SK-N-SH (cell line): Measurements from ENCODE around the gene CLDN3. TPM values are rescaled to one million over a fixed set of nuclear protein-coding genes. Genes with fewer than 3 reads are reported as not detected.

ENCODE experiments used
- CTCF ChIA-PET: fragments of 300-600, 350-600 bp; formaldehyde crosslinking; extraction: SDS; loops from one replicate; lab custom pipeline; 2021; lab: Yijun Ruan, JAX
- POLR2A ChIA-PET: fragments of 350-600 bp; sonication (Branson Sonifier 250); formaldehyde crosslinking; extraction: SDS; loops from one replicate; lab custom pipeline; 2020; ENCODE audit warnings: antibody characterized with exemption, inconsistent platforms; lab: Yijun Ruan, JAX
- DNase-seq: peaks from one replicate; pipeline ENCODE4 v3.0.0; 2012
- H2AFZ ChIP-seq: fragments of 200-600 bp; sonication (generic); 2 replicates; pipeline ENCODE4 v1.8.1; 2016; ENCODE audit warnings: antibody characterized with exemption, mild to moderate bottlenecking, low read depth
- H3F3A ChIP-seq: fragments of 200-600 bp; sonication (generic); replicated peaks from 2 replicates; pipeline ENCODE3; 2016; ENCODE audit warnings: antibody characterized with exemption, mild to moderate bottlenecking; ENCODE audit not compliant: insufficient read depth
- H3K27ac ChIP-seq, 2 experiments: fragments of 200-500 bp in 1 of 2; fragments of 200-600 bp in 1 of 2; sonication (Bioruptor generic) in 1 of 2; sonication (generic), shearing (Covaris generic) in 1 of 2; 2 replicates each; pipeline versions ENCODE4 v1.5.1 to v1.6.1; 2014 to 2016; ENCODE audit warnings: low read depth in 2 of 2, inconsistent platforms in 1 of 2, low read length in 1 of 2, mild to moderate bottlenecking in 1 of 2, mixed read lengths in 1 of 2
- H3K27me3 ChIP-seq: fragments of 200-600 bp; sonication (generic), shearing (Covaris generic); 2 replicates; pipeline ENCODE4 v1.6.1; 2016; ENCODE audit warnings: mixed run types; ENCODE audit not compliant: insufficient read depth
- H3K36me3 ChIP-seq, 2 experiments: fragments of 200-500 bp in 1 of 2; fragments of 200-600 bp in 1 of 2; sonication (Bioruptor generic) in 1 of 2; sonication (generic) in 1 of 2; replicated peaks in 1 of 2; 2 replicates each; pipeline versions ENCODE3 to v1.5.1; 2014 to 2016; ENCODE audit warnings: low read length in 1 of 2, mild to moderate bottlenecking in 1 of 2; ENCODE audit not compliant: insufficient read depth in 2 of 2, control insufficient read depth in 1 of 2
- H3K4me1 ChIP-seq, 2 experiments: fragments of 200-500 bp in 1 of 2; fragments of 200-600 bp in 1 of 2; sonication (Bioruptor generic) in 1 of 2; sonication (generic), shearing (Covaris generic) in 1 of 2; 2 replicates each; pipeline versions ENCODE4 v1.5.1 to v1.6.1; 2014 to 2016; ENCODE audit warnings: low read depth in 1 of 2, low read length in 1 of 2, mixed run types in 1 of 2; ENCODE audit not compliant: insufficient read depth in 2 of 2, control insufficient read depth in 1 of 2
- H3K4me2 ChIP-seq: fragments of 200-600 bp; sonication (generic), shearing (Covaris generic); 2 replicates; pipeline ENCODE4 v1.6.1; 2017; ENCODE audit warnings: mixed run types
- H3K4me3 ChIP-seq, 2 experiments: fragments of 200-500 bp in 1 of 2; fragments of 200-600 bp in 1 of 2; sonication (Bioruptor generic) in 1 of 2; sonication (generic), shearing (Covaris generic) in 1 of 2; 2 replicates each; pipeline versions ENCODE4 v1.5.1 to v1.8.1; 2014 to 2016; ENCODE audit warnings: low read depth in 2 of 2, inconsistent platforms in 1 of 2, low read length in 1 of 2, mild to moderate bottlenecking in 1 of 2, mixed read lengths in 1 of 2, moderate library complexity in 1 of 2
- H3K79me2 ChIP-seq: fragments of 200-600 bp; sonication (generic); 2 replicates; pipeline ENCODE4 v1.8.1; 2017; ENCODE audit warnings: mild to moderate bottlenecking; ENCODE audit not compliant: insufficient read depth
- H3K9ac ChIP-seq: fragments of 200-600 bp; sonication (generic); 2 replicates; pipeline ENCODE4 v1.6.1; 2017; ENCODE audit warnings: mixed run types
- H3K9me2 ChIP-seq: fragments of 200-600 bp; sonication (generic); 2 replicates; pipeline ENCODE4 v1.6.1; 2017; ENCODE audit warnings: mixed run types
- H3K9me3 ChIP-seq: fragments of 200-600 bp; sonication (generic); 2 replicates; pipeline ENCODE4 v1.6.1; 2017; ENCODE audit warnings: mixed run types, mild to moderate bottlenecking, moderate library complexity
- H4K20me1 ChIP-seq: fragments of 200-600 bp; sonication (generic); 2 replicates; pipeline ENCODE4 v1.6.1; 2017; ENCODE audit warnings: mild to moderate bottlenecking, mixed run types; ENCODE audit not compliant: insufficient read depth
- CTCF ChIP-seq: fragments of 200-600 bp; sonication (generic); IDR thresholded peaks from 2 replicates; pipeline ENCODE4 v1.6.1; 2017; ENCODE audit warnings: antibody characterized with exemption, mild to moderate bottlenecking, moderate library complexity
- EP300 ChIP-seq, 2 experiments: IDR thresholded peaks; 2 replicates each; pipeline versions ENCODE4 v1.4.0 to v1.6.1; 2012; ENCODE audit warnings: borderline replicate concordance in 1 of 2, low read depth in 1 of 2, low read length in 1 of 2
- EZH2phosphoT487 ChIP-seq: fragments of 200-600 bp; sonication (generic); IDR thresholded peaks from 2 replicates; pipeline ENCODE4 v1.6.1; 2017; ENCODE audit warnings: low read depth, mixed run types, mild to moderate bottlenecking, antibody characterized with exemption, moderate library complexity, borderline replicate concordance
- FOSL2 ChIP-seq: IDR thresholded peaks from 2 replicates; pipeline ENCODE4 v1.4.0; 2012; ENCODE audit warnings: low read depth, mild to moderate bottlenecking, moderate library complexity, borderline replicate concordance
- GABPA ChIP-seq: IDR thresholded peaks from 2 replicates; pipeline ENCODE4 v1.4.0; 2012; ENCODE audit warnings: low read depth, mild to moderate bottlenecking
- GATA2 ChIP-seq: sonication (generic); formaldehyde crosslinking; IDR thresholded peaks from 2 replicates; pipeline ENCODE4 v1.5.0; 2020; ENCODE audit warnings: mild to moderate bottlenecking, missing genetic modification reagents
- MAX ChIP-seq: IDR thresholded peaks from 2 replicates; pipeline ENCODE4 v1.4.0; 2012; ENCODE audit warnings: low read depth
- MEF2A ChIP-seq: IDR thresholded peaks from 2 replicates; pipeline ENCODE4 v1.4.0; 2012; ENCODE audit warnings: low read depth, borderline replicate concordance
- MXI1 ChIP-seq: IDR thresholded peaks from 2 replicates; pipeline ENCODE4 v1.6.1; 2012; ENCODE audit warnings: mild to moderate bottlenecking, low read depth, low read length, improper control_type of control experiment
- PBX3 ChIP-seq: IDR thresholded peaks from 2 replicates; pipeline ENCODE4; 2012
- REST ChIP-seq: IDR thresholded peaks from 2 replicates; pipeline ENCODE4 v1.6.1; 2012; ENCODE audit warnings: mild to moderate bottlenecking, low read depth, low read length, moderate library complexity
- SIN3A ChIP-seq: IDR thresholded peaks from 2 replicates; pipeline ENCODE4 v1.6.1; 2012; ENCODE audit warnings: low read depth, mild to moderate bottlenecking, low read length, moderate library complexity, borderline replicate concordance
- TAF1 ChIP-seq: IDR thresholded peaks from 2 replicates; pipeline ENCODE4 v1.6.1; 2012; ENCODE audit warnings: low read depth, mild to moderate bottlenecking, low read length, moderate library complexity, borderline replicate concordance
- TEAD4 ChIP-seq: IDR thresholded peaks from 2 replicates; pipeline ENCODE4 v1.4.0; 2012; ENCODE audit warnings: mild to moderate bottlenecking, borderline replicate concordance; ENCODE audit not compliant: insufficient read depth
- USF2 ChIP-seq: fragments of 150-350 bp; IDR thresholded peaks from 2 replicates; pipeline ENCODE4 v1.6.1; 2017; ENCODE audit warnings: antibody characterized with exemption, low read length, low read depth, borderline replicate concordance
- ZBTB33 ChIP-seq: IDR thresholded peaks from 2 replicates; pipeline ENCODE4 v1.4.0; 2012; ENCODE audit warnings: low read depth, borderline replicate concordance
- WGBS: methylation state at CpG from one replicate; pipeline ENCODE4 v1.1.6; 2017; ENCODE audit warnings: low lambda C conversion rate; 5-methylcytosine and 5-hydroxymethylcytosine counted together
- polyA plus RNA-seq, 3 experiments: library from polyadenylated mRNA; depleted of rRNA; stranded (reverse); fragments of >200 nt; gene quantifications; 2 replicates each; pipeline ENCODE4 v1.2.3, GENCODE V29; 2012

The CLDN3 gene
- polyA plus RNA-seq, 1 of the 3 experiments (the other 2 are of a cell fraction): 0.08 TPM

- Histone ChIP-seq H3K4me1 (no peaks in the 10 kb centered on the region), H3K79me2 (no peaks in the 10 kb centered on the region), H3K27me3 (no peaks in the 10 kb centered on the region), H3K4me2 (no peak overlapping the region), H3K27ac (no peak overlapping the region), H3K9me2 (no peaks in the 10 kb centered on the region), H2AFZ (no peak overlapping the region), H3K9ac (no peak overlapping the region), H3K36me3 (no peaks in the 10 kb centered on the region), H3K4me3 (no peak overlapping the region), H3K9me3 (no peaks in the 10 kb centered on the region), H3F3A (peaks cover 6% of the 10 kb centered on the region), H4K20me1 (no peaks in the 10 kb centered on the region)
- POLR2A ChIA-PET: interaction anchor here (1.2 kb wide), 1 partner anchor 11 kb away, joined by 3 read pairs; the partner anchor contains the start of gene ABHD11
- DNase-seq: no peak
- no peak for TF ChIP-seq EZH2phosphoT487
- CTCF ChIA-PET: interaction anchor here (1.0 to 12.8 kb wide), 4 partner anchors 60 to 120 kb away, joined by 4 to 272 read pairs (median 6); no protein-coding TSS in a partner anchor
- WGBS: 70% methylated on average over 3 of the region's 3 CpGs
Observed at GRCh38 chr7:73727952-73728351, 42.1 kb downstream of the CLDN3 start.

- 68% methylated on average over 1 of the region's 1 CpG for WGBS
- no peaks in the 10 kb centered on the region for H4K20me1 ChIP-seq
- CTCF ChIA-PET: interaction anchor here (0.6 to 8.6 kb wide), 35 partner anchors 9 to 308 kb away, joined by 3 to 326 read pairs (median 7); partner anchors contain the start of genes ABHD11, METTL27 and VPS37D
- no peak for TF ChIP-seq PBX3
- TF ChIP-seq REST: no peak
- no peak for TF ChIP-seq MEF2A
- TF ChIP-seq CTCF: no peak
- TF ChIP-seq MXI1: no peak
- TF ChIP-seq EP300 (IDR thresholded peaks at IDR 0.05; ENCODE audit: borderline replicate concordance in 1 of 2, low read depth in 1 of 2, low read length in 1 of 2): no peak
- TF ChIP-seq TEAD4: no peak
- no peak for TF ChIP-seq SIN3A
- TF ChIP-seq GABPA: no peak
- no peak for TF ChIP-seq USF2
- TF ChIP-seq EZH2phosphoT487: no peak
- TF ChIP-seq GATA2: no peak
- no peak for TF ChIP-seq TAF1
- no peak for TF ChIP-seq FOSL2
- no peak for TF ChIP-seq ZBTB33
- TF ChIP-seq MAX: no peak
Observed at GRCh38 chr7:73726083-73726466, 44.0 kb downstream of the CLDN3 start.

More at GRCh38 chr7:73726083-73726466, 44.0 kb downstream of the CLDN3 start:
- POLR2A ChIA-PET: interaction anchor here (0.6 to 1.0 kb wide), 3 partner anchors 58 to 119 kb away, joined by 3 to 4 read pairs (median 3); no protein-coding TSS in a partner anchor
- H3K9ac ChIP-seq: no peak overlapping the region
- no peaks in the 10 kb centered on the region for H3K79me2 ChIP-seq
- H3K4me1 ChIP-seq: peaks cover 5 to 8% of the 10 kb centered on the region in 2 experiments; a peak in 2 of 4 replicates
- H3K9me3 ChIP-seq: no peaks in the 10 kb centered on the region
- H3K27me3 ChIP-seq: no peaks in the 10 kb centered on the region
- DNase-seq: no peak
- H3K4me2 ChIP-seq: no peak overlapping the region
- no peaks in the 10 kb centered on the region for H3K9me2 ChIP-seq
- no peak overlapping the region for H3K27ac ChIP-seq
- H2AFZ ChIP-seq: no peak overlapping the region
- H3K4me3 ChIP-seq: no peak overlapping the region
- peaks cover 6% of the 10 kb centered on the region for H3F3A ChIP-seq
- no peaks in the 10 kb centered on the region for H3K36me3 ChIP-seq
